ENCODE results near the gene SLF1.

GRCh38 chr5:94618493-94619328, at the start of gene SLF1, which contains the start of gene KIAA0825:
- TF ChIP-seq POLR2A (IDR thresholded peaks at IDR 0.05) (no peak), CTCF (IDR thresholded peaks at IDR 0.05) (no peak), EP300 (IDR thresholded peaks at IDR 0.05) (peak in 1 of 2 donors; percentile 77)
